ENCODE measurements around the gene MACROH2A1.

Gene MACROH2A1

GRCh38 chr5:135329066-135329912 is 69.7 kb downstream of the MACROH2A1 start:
- no peak for TF ChIP-seq EZH2 (IDR thresholded peaks at IDR 0.05; ENCODE audit: borderline replicate concordance, low read length)
- no peak for TF ChIP-seq CTCF (IDR thresholded peaks at IDR 0.05; ENCODE audit: low read length)
- H3K4me1 ChIP-seq (ENCODE audit: insufficient read depth, low read length, severe bottlenecking): no peaks in the 10 kb centered on the region
- H3K4me2 ChIP-seq (ENCODE audit: low read length): no peak overlapping the region
- H2AFZ ChIP-seq (ENCODE audit: low read length): no peak overlapping the region
- no peak overlapping the region for H3K27ac ChIP-seq (ENCODE audit: low read depth, low read length, poor library complexity, severe bottlenecking)
- H3K27me3 ChIP-seq (ENCODE audit: insufficient read depth, low read length): no peaks in the 10 kb centered on the region
- no peaks in the 10 kb centered on the region for H3F3A ChIP-seq (ENCODE audit: insufficient read depth, low read length)
- no peaks in the 10 kb centered on the region for H3K9me3 ChIP-seq (ENCODE audit: low read length)
- no peaks in the 10 kb centered on the region for H3K79me2 ChIP-seq (ENCODE audit: insufficient read depth, low read length)
- no peak overlapping the region for H3K9ac ChIP-seq (ENCODE audit: low read length)
- H3K9me2 ChIP-seq (ENCODE audit: low read depth, low read length): no peaks in the 10 kb centered on the region
- peaks cover 17% of the 10 kb centered on the region; the same call in 1 of the 2 replicates for H3K36me3 ChIP-seq (ENCODE audit: insufficient read depth, low read length)
- H3K4me3 ChIP-seq (ENCODE audit: low read depth, low read length, poor library complexity, severe bottlenecking): no peak overlapping the region
- no peaks in the 10 kb centered on the region for H4K20me1 ChIP-seq (ENCODE audit: insufficient read depth, low read length)

GRCh38 chr5:135328128-135328687 is 70.8 kb downstream of the MACROH2A1 start:
- Histone ChIP-seq H3K9ac (ENCODE audit: low read length) (no peak overlapping the region), H3K4me3 (ENCODE audit: low read depth, low read length, poor library complexity, severe bottlenecking) (no peak overlapping the region), H3K79me2 (ENCODE audit: insufficient read depth, low read length) (no peaks in the 10 kb centered on the region), H2AFZ (ENCODE audit: low read length) (no peak overlapping the region), H4K20me1 (ENCODE audit: insufficient read depth, low read length) (no peaks in the 10 kb centered on the region), H3K9me3 (ENCODE audit: low read length) (no peaks in the 10 kb centered on the region), H3K27me3 (ENCODE audit: insufficient read depth, low read length) (no peaks in the 10 kb centered on the region), H3K36me3 (ENCODE audit: insufficient read depth, low read length) (peaks cover 14% of the 10 kb centered on the region; the same call in 1 of the 2 replicates), H3F3A (ENCODE audit: insufficient read depth, low read length) (no peaks in the 10 kb centered on the region), H3K4me1 (ENCODE audit: insufficient read depth, low read length, severe bottlenecking) (no peaks in the 10 kb centered on the region), H3K27ac (ENCODE audit: low read depth, low read length, poor library complexity, severe bottlenecking) (no peak overlapping the region), H3K9me2 (ENCODE audit: low read depth, low read length) (no peaks in the 10 kb centered on the region), H3K4me2 (ENCODE audit: low read length) (no peak overlapping the region)
- TF ChIP-seq EZH2 (IDR thresholded peaks at IDR 0.05; ENCODE audit: borderline replicate concordance, low read length) (no peak), CTCF (IDR thresholded peaks at IDR 0.05; ENCODE audit: low read length) (no peak)

- H3K4me1 ChIP-seq (ENCODE audit: insufficient read depth, low read length, severe bottlenecking): no peaks in the 10 kb centered on the region
- H3K4me2 ChIP-seq (ENCODE audit: low read length): no peak overlapping the region
- no peaks in the 10 kb centered on the region for H3K79me2 ChIP-seq (ENCODE audit: insufficient read depth, low read length)
- H4K20me1 ChIP-seq (ENCODE audit: insufficient read depth, low read length): no peaks in the 10 kb centered on the region
- H3F3A ChIP-seq (ENCODE audit: insufficient read depth, low read length): no peaks in the 10 kb centered on the region
- H3K9me2 ChIP-seq (ENCODE audit: low read depth, low read length): no peaks in the 10 kb centered on the region
- no peak overlapping the region for H2AFZ ChIP-seq (ENCODE audit: low read length)
- H3K36me3 ChIP-seq (ENCODE audit: insufficient read depth, low read length): peaks cover 14% of the 10 kb centered on the region; the same call in 1 of the 2 replicates
- TF ChIP-seq CTCF (IDR thresholded peaks at IDR 0.05; ENCODE audit: low read length) (no peak), EZH2 (IDR thresholded peaks at IDR 0.05; ENCODE audit: borderline replicate concordance, low read length) (no peak)
- no peaks in the 10 kb centered on the region for H3K9me3 ChIP-seq (ENCODE audit: low read length)
- H3K9ac ChIP-seq (ENCODE audit: low read length): no peak overlapping the region
- no peak overlapping the region for H3K4me3 ChIP-seq (ENCODE audit: low read depth, low read length, poor library complexity, severe bottlenecking)
- no peaks in the 10 kb centered on the region for H3K27me3 ChIP-seq (ENCODE audit: insufficient read depth, low read length)
- H3K27ac ChIP-seq (ENCODE audit: low read depth, low read length, poor library complexity, severe bottlenecking): no peak overlapping the region
Observed at GRCh38 chr5:135327429-135328127, 71.5 kb downstream of the MACROH2A1 start.
